B cell (primary cell): ENCODE measurements around the gene NEMP2. TPM values are rescaled to one million over a fixed set of nuclear protein-coding genes. Genes with fewer than 3 reads are reported as not detected.

Experiments used
- ATAC-seq: fragments of 200-7000 bp; cut with Tn5 transposase; one replicate; pipeline ENCODE4 v1.10.0; 2021; ENCODE audit warnings: low read depth, mild to moderate bottlenecking, moderate number of reproducible peaks, moderate library complexity
- CTCF ChIA-PET: fragments of 350-600 bp; sonication (Branson Sonifier 250); formaldehyde crosslinking; loops from one replicate; lab custom pipeline; 2021; ENCODE audit warnings: antibody characterized with exemption, inconsistent platforms; lab: Charles Lee
- POLR2A ChIA-PET: fragments of 350-600 bp; sonication (Branson Sonifier 250); formaldehyde crosslinking; loops from one replicate; lab custom pipeline; 2021; ENCODE audit warnings: antibody characterized with exemption; lab: Charles Lee
- DNase-seq: peaks from one replicate; pipeline ENCODE4 v3.0.0; 2013
- H2AFZ ChIP-seq: 2 replicates; pipeline ENCODE4 v1.6.1; 2012; ENCODE audit warnings: mild to moderate bottlenecking, low read depth, low read length; ENCODE audit not compliant: insufficient read depth, poor library complexity, severe bottlenecking
- H3K27ac ChIP-seq, 2 donors: 1 replicate in 1 of 2; 2 replicates in 1 of 2; pipeline ENCODE4 v1.5.1; 2012 to 2013; ENCODE audit warnings: low read length in 2 of 2, mild to moderate bottlenecking in 2 of 2, moderate library complexity in 1 of 2
- H3K27me3 ChIP-seq, 4 experiments: fragments of 200-600 bp in 1 of 4; sonication (generic) in 1 of 4; replicated peaks in 1 of 4; 1 replicate in 2 of 4; 2 replicates in 2 of 4; pipeline versions ENCODE4 v1.6.1 to v1.7.0; 2013 to 2016; ENCODE audit warnings: low read length in 3 of 4, mild to moderate bottlenecking in 2 of 4, mixed read lengths in 1 of 4, moderate library complexity in 1 of 4; ENCODE audit not compliant: insufficient read depth in 4 of 4, control insufficient read depth in 3 of 4; ENCODE audit errors: control extremely low read depth in 1 of 4
- H3K36me3 ChIP-seq, 2 experiments: replicated peaks in 1 of 2; 1 replicate in 1 of 2; 2 replicates in 1 of 2; pipeline versions ENCODE4 v1.6.1 to v1.7.1; 2013; ENCODE audit warnings: low read length in 1 of 2; ENCODE audit not compliant: insufficient read depth in 2 of 2, control insufficient read depth in 1 of 2; ENCODE audit errors: control extremely low read depth in 1 of 2, extremely low read depth in 1 of 2
- H3K4me1 ChIP-seq, 2 donors: fragments of 200-600 bp in 1 of 2; sonication (generic) in 1 of 2; 1 replicate in 1 of 2; 2 replicates in 1 of 2; pipeline versions ENCODE4 v1.5.1 to v1.6.1; 2013 to 2017; ENCODE audit warnings: low read length in 2 of 2; ENCODE audit not compliant: control insufficient read depth in 2 of 2, insufficient read depth in 2 of 2
- H3K4me2 ChIP-seq: replicated peaks from 2 replicates; pipeline ENCODE3; 2012; ENCODE audit warnings: mild to moderate bottlenecking, low read depth, low read length; ENCODE audit not compliant: poor library complexity, severe bottlenecking
- H3K4me3 ChIP-seq, 5 experiments: fragments of 200-600 bp in 1 of 5; sonication (generic) in 1 of 5; 1 replicate in 3 of 5; 2 replicates in 2 of 5; pipeline versions ENCODE4 v1.5.1 to v1.7.0; 2011 to 2016; ENCODE audit warnings: low read length in 4 of 5, mild to moderate bottlenecking in 4 of 5, low read depth in 2 of 5, control low read depth in 1 of 5, moderate library complexity in 1 of 5; ENCODE audit not compliant: insufficient read depth in 1 of 5; ENCODE audit errors: control extremely low read depth in 1 of 5, extremely low read depth in 1 of 5
- H3K79me2 ChIP-seq: fragments of 200-600 bp; sonication (generic); one replicate; pipeline ENCODE4 v1.6.0; 2016; ENCODE audit warnings: low read length; ENCODE audit not compliant: control insufficient read depth, insufficient read depth
- H3K9ac ChIP-seq: fragments of 200-600 bp; sonication (generic); 2 replicates; pipeline ENCODE4 v1.6.1; 2017; ENCODE audit warnings: mild to moderate bottlenecking, low read length, moderate library complexity
- H3K9me3 ChIP-seq, 3 donors: one replicate each; pipeline versions ENCODE4 v1.6.1 to v1.7.1; 2013; ENCODE audit warnings: low read length in 2 of 3; ENCODE audit not compliant: control insufficient read depth in 2 of 3, insufficient read depth in 1 of 3; ENCODE audit errors: control extremely low read depth in 1 of 3
- H4K20me1 ChIP-seq: 2 replicates; pipeline ENCODE4 v1.6.0; 2012; ENCODE audit warnings: mild to moderate bottlenecking, low read length; ENCODE audit not compliant: insufficient read depth, control insufficient read depth, poor library complexity, severe bottlenecking
- H3K27ac Mint-ChIP-seq: one replicate; pipeline ENCODE4 v1.8.0; 2021; ENCODE audit warnings: mixed read lengths
- H3K27me3 Mint-ChIP-seq: one replicate; pipeline ENCODE4 v1.8.0; 2021; ENCODE audit warnings: mixed read lengths
- H3K4me1 Mint-ChIP-seq: one replicate; pipeline ENCODE4 v1.8.0; 2021; ENCODE audit warnings: mixed read lengths
- H3K4me3 Mint-ChIP-seq: one replicate; pipeline ENCODE4 v1.8.0; 2021; ENCODE audit warnings: mixed read lengths
- H3K9me3 Mint-ChIP-seq: one replicate; pipeline ENCODE4 v1.8.0; 2022; ENCODE audit warnings: mixed read lengths; ENCODE audit not compliant: insufficient read depth
- EZH2 ChIP-seq: IDR thresholded peaks from 2 replicates; pipeline ENCODE4 v1.6.1; 2012; ENCODE audit warnings: borderline replicate concordance, low read depth, mild to moderate bottlenecking, moderate library complexity, low read length; ENCODE audit not compliant: insufficient read depth, poor library complexity, severe bottlenecking
- WGBS: methylation state at CpG from one replicate; pipeline ENCODE4 v1.1.5; 2013; ENCODE audit warnings: missing lambda C conversion rate; ENCODE audit not compliant: insufficient coverage; 5-methylcytosine and 5-hydroxymethylcytosine counted together
- intact Hi-C: fragments of 100-400 bp; cut with micrococcal nuclease; formaldehyde crosslinking; loops from one replicate; pipeline ENCODE4 v1.10.0; 2022
- polyA plus RNA-seq: library from polyadenylated mRNA; depleted of rRNA; stranded (reverse); fragments of >200 nt; gene quantifications from 2 replicates; pipeline ENCODE4 v1.2.3, GENCODE V29; 2012
- total RNA-seq, 2 donors: library from RNA; stranded (reverse); fragments of 120-200 nt in 1 of 2; gene quantifications; 1 replicate in 1 of 2; 2 replicates in 1 of 2; pipeline versions ENCODE4 v1.2.3 to v1.2.4, GENCODE V29; 2013 to 2022
- TF ChIP-seq, protein P1 (sequence below): fragments of 200-600 bp; IDR thresholded peaks from one replicate; pipeline ENCODE4 v1.8.0; 2022; ENCODE audit warnings: antibody characterized with exemption, mild to moderate bottlenecking

The NEMP2 gene
- total and polyA plus RNA-seq, 2 donors (not counting 1 experiment from before 2014, with no cell fraction given) = 1.3 to 17.3 TPM

GRCh38 chr2:190505696-190506095, 28.8 kb downstream of the NEMP2 start:
- peaks cover 17 to 23% of the 10 kb centered on the region in 2 donors for H3K4me1 ChIP-seq
- DNase-seq = no peak
- Mint-ChIP-seq H3K4me1 (peaks cover 24% of the 10 kb centered on the region), H3K27ac (peak overlapping the region; percentile 50), H3K9me3 (no peaks in the 10 kb centered on the region), H3K4me3 (no peak overlapping the region), H3K27me3 (no peaks in the 10 kb centered on the region)
- no peaks in the 10 kb centered on the region for H3K79me2 ChIP-seq
- H3K4me2 ChIP-seq = no peak overlapping the region
- intact Hi-C loops = loop anchor here (2.0 kb wide), 1 partner anchor 17 kb away; no protein-coding TSS in a partner anchor
- POLR2A ChIA-PET = no interaction called here
- H3K9me3 ChIP-seq = no peaks in the 10 kb centered on the region
- no peak for ATAC-seq
- TF ChIP-seq EZH2 = no peak
- TF ChIP-seq, protein P1, sequence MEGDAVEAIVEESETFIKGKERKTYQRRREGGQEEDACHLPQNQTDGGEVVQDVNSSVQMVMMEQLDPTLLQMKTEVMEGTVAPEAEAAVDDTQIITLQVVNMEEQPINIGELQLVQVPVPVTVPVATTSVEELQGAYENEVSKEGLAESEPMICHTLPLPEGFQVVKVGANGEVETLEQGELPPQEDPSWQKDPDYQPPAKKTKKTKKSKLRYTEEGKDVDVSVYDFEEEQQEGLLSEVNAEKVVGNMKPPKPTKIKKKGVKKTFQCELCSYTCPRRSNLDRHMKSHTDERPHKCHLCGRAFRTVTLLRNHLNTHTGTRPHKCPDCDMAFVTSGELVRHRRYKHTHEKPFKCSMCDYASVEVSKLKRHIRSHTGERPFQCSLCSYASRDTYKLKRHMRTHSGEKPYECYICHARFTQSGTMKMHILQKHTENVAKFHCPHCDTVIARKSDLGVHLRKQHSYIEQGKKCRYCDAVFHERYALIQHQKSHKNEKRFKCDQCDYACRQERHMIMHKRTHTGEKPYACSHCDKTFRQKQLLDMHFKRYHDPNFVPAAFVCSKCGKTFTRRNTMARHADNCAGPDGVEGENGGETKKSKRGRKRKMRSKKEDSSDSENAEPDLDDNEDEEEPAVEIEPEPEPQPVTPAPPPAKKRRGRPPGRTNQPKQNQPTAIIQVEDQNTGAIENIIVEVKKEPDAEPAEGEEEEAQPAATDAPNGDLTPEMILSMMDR = no peak
- CTCF ChIA-PET = no interaction called here
- no peak overlapping the region for H3K4me3 ChIP-seq
- peaks cover 2 to 35% of the 10 kb centered on the region in 2 experiments for H3K36me3 ChIP-seq
- no peaks in the 10 kb centered on the region for H4K20me1 ChIP-seq
- H3K27me3 ChIP-seq = no peaks in the 10 kb centered on the region
- peak overlapping the region in 1 of 2 donors; percentile 27 for H3K27ac ChIP-seq
- no CpG with 5 or more reads among the region's 1 CpG for WGBS
- H2AFZ ChIP-seq = no peak overlapping the region
- H3K9ac ChIP-seq = no peak overlapping the region

- H3K27ac Mint-ChIP-seq = no peak overlapping the region
- Histone ChIP-seq H3K9me3 (no peaks in the 10 kb centered on the region), H3K4me1 (peaks cover 17 to 23% of the 10 kb centered on the region in 2 donors), H4K20me1 (no peaks in the 10 kb centered on the region), H3K27ac (no peak overlapping the region), H3K9ac (no peak overlapping the region), H3K27me3 (no peaks in the 10 kb centered on the region), H3K4me3 (no peak overlapping the region), H3K36me3 (peaks cover 2 to 41% of the 10 kb centered on the region in 2 experiments), H3K4me2 (no peak overlapping the region), H3K79me2 (no peaks in the 10 kb centered on the region), H2AFZ (no peak overlapping the region)
- intact Hi-C loops = no loop called here
- 100% methylated on average over 2 of the region's 3 CpGs for WGBS
- peaks cover 24% of the 10 kb centered on the region for H3K4me1 Mint-ChIP-seq
- no peak overlapping the region for H3K4me3 Mint-ChIP-seq
- H3K9me3 Mint-ChIP-seq = no peaks in the 10 kb centered on the region
- TF ChIP-seq, protein P1 = no peak
- TF ChIP-seq EZH2 = no peak
- no peak for DNase-seq
- H3K27me3 Mint-ChIP-seq = no peaks in the 10 kb centered on the region
- no peak for ATAC-seq
- ChIA-PET CTCF (no interaction called here), POLR2A (no interaction called here)
Observed at GRCh38 chr2:190504912-190505311, 29.6 kb downstream of the NEMP2 start.
